HG03432 (cell line): ENCODE measurements around the gene PSMC3IP.
A peak's percentile ranks its signal among the peaks of the same experiment; 100 is the strongest.

ENCODE experiments used
- ATAC-seq: cut with Tn5 transposase; IDR thresholded peaks from one replicate; pipeline ENCODE4 v1.9.1; 2021; ENCODE audit warnings: mild to moderate bottlenecking, moderate library complexity; ENCODE audit not compliant: unreplicated experiment

The PSMC3IP gene

GRCh38 chr17:42586514-42587230, 9.1 kb upstream of the PSMC3IP start:
- no peak for ATAC-seq

DNA sequence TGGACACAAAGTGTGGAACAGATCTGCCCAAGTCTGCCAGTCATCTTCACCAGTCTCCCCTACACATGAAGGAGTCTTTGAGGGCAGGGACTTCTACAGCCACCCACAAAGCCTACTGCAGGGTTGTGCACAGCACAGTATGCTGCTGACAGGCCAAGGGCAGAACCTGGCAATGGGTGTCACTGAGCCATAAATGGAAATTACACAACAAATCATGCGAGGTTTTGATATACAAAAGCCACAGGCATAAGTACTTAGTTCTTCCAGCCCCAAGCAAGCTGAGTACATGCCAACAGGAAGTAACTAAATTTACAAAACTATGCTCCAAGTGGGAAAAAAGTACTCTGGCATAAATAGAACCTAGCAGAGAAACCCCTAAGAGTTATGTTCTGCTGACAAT, 7.8 kb upstream of the PSMC3IP start:
- ATAC-seq: no peak

DNA sequence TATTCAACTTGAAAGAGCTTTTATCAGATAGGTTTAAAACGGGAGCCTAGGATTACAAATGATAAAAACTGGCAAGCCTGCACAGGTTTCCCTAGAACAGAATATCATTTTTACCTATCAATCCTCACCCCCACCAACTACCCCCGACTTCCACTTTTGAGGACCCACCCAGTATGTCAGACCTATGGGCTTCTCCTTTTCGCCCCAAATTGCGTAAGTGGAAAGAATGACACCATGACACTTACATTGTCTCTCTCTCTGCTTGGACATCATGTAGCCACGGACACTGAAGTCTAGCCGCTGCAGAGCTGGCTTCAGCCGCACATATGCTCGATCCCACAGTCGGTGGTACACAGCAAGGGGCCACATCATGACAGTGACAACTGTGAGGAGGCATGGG, 7.4 kb upstream of the PSMC3IP start:
- no peak for ATAC-seq

DNA sequence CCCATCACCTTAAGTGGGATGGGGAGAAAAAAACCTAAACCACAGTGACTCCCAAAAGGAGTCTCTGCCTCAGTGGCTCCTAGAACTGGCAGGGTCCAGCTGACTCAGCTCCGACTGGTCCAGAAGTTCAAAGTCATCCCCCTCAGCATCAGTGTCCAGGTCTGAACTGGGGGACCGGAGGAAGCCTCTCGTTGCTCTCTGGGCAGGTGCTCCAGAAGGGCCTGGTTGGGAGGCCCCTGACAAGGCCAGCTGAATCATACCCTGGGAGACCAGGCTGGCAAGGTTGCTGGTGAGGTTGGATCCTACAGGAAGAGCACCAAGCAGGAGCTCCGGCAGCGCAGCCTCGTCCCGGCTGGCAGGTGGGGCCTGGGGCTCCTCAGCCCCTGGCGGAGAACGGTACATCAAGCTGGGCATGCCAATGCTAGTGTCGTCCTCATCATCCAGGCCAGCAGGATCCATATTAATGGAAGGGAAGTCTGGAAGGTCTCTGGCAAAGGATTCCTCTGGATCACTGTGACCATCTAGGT, 4.3 kb upstream of the PSMC3IP start:
- no peak for ATAC-seq

- ATAC-seq: no peak
Measured at GRCh38 chr17:42579794-42580551, 2.4 kb upstream of the PSMC3IP start.

DNA sequence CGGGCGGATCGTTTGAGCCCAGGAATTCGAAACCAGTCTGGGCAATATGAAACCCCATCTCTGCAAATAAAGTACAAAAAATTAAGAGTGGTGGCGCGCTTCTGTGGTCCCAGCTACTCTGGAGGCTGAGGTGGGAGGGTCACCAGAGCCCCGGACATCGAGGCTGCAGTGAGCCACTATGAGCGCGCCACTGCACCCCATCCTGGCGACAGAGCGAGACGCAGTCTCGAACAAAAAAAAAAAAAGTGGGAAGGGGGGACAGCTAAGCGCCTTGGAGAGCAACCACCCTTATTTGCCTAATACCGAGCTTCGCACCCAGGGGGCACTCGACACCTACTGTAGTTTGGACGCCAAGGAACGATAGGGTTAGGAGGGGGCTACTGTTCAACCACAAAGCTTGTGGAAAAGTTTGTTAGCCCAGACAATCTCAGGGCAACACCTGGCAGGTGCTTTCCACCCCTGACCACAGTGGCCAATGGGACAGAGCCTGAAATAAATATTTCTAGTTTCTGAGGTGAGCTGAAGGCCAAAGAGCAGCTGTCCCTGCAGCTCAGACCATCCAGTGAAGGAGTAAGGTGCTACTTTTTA, 847 bp upstream of the PSMC3IP start:
- peak; percentile 53 for ATAC-seq

GRCh38 chr17:42577140-42577531, 393 bp downstream of the PSMC3IP start:
- ATAC-seq: no peak

GRCh38 chr17:42574463-42574862, 3.1 kb downstream of the PSMC3IP start:
- no peak for ATAC-seq

DNA sequence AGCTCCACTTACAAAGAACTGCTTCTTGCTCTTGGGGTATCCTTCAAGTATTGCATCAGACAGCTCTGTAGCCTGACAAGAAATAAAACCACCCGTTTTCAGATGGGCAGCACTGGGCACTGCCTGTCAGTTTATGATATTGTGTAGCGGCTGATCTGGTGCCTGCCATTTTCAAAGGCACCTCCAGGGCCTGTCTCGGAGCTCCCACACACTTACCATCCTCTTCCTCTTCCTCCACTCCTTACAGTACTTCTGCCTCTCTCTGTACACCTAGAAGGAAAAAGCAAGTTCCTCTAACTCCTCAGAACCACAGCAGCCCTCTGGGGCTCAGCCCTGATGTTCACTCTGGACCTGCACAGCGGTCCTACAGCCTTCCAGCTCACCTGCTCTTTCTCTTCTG, 4.4 kb downstream of the PSMC3IP start:
- ATAC-seq: no peak

DNA sequence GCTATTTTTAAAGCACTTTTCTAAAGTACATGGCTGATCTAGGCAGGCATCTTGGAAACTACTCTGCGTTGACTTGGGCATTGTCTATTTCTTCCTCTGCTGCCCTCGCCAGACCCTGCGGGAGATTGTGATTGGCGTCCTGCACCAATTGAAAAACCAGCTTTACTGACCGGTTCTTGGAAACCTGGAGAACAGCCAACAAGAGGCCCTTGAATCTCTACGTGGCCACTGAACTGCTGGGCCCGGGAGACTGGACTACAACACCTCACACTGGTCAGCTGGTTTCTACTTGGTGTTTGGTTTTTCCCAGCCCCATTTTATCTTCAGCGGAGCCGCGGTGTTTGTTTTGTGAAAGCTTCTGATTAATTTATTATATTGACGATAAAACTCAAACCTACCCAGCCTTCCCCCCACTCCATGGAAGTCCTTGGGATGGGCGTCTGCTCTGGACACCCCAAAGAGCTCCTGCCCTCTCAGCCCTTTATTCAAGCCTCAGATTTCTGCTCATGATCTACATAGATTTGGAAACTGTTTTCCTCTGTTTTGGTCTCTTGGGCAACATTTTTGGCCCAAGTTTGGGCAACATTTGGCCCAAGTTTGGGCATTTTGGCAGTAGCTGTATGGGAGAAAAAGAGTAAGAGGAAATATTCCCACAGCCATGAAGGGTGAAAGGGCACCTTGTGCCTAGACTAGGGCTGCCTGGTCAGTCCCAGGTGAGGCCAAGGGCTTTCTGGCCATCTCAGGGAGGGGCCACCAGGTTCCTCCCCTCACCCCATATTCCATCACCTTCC, 5.9 kb downstream of the PSMC3IP start:
- no peak for ATAC-seq

DNA sequence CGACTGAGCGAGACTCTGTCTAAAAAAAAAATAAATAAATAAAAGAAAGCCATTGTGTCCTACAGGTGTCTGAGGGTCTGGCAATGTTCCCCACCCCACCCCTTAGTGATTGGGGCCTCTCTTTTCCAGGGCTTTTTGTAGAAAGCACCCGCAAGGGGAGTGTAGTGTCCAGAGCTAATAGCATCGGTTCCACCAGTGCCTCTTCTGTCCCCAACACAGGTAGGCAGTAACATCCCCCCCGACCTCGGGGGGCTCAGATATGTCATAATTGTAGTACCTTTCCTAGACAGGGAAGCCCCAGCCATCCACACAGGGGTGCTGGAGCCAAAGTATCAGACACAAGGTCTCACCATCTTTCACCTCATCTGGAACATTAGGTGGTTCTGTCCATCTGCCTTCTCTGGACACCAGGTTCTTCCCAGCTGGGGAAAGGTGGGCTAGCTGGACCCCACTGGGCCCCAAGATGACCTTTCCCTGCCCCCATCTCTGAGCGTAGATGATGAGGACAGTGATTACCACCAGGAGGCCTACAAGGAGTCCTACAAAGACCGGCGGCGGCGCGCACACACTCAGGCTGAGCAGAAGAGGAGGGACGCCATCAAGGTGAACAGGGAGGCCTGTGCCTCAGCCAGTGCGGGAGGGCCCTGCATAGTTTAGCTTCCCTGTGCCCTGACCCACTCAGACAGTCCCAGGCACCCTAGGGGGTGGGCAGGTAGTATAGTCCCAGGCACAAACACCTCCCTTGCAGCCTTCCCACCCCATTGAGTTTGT, 9.0 kb downstream of the PSMC3IP start:
- no peak for ATAC-seq

- peak; percentile 61 for ATAC-seq
Measured at GRCh38 chr17:42566883-42567573, 10.5 kb downstream of the PSMC3IP start, which contains the start of gene MLX. MLX (plus strand) TSS chr17:42567100; CDS start chr17:42567125, 25 bp downstream.

- peak; percentile 4 for ATAC-seq
Measured at GRCh38 chr17:42566215-42566882, 11.2 kb downstream of the PSMC3IP start.

DNA sequence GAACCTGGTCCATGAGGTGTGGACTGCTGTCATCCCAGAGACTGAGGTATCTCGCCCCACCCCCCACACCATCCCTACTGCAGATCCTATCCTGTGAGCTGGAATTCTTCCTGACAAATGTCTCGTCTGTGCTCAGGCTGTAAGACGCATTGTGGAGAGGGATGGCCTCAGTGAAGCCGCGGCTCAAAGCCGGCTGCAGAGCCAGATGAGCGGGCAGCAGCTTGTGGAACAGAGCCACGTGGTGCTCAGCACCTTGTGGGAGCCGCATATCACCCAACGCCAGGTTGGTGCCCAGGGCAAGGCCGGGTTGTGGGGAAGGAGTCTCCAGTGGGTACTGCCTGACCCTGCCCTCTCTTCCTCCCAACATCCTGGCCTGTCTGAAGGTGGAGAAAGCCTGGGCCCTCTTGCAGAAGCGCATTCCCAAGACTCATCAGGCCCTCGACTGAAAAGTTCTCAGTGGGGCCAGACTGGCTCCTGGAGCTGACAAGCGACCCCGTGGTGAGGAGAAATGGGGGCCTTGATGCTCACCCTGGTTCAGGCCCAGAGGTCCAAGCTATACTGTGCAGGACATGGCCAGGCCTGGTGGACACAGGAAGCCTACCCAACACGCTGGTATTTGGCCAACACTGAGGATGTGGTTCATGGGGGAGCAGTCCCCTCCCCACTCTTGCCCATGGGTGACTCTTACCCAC, 11.9 kb downstream of the PSMC3IP start:
- ATAC-seq: no peak

- no peak for ATAC-seq
Measured at GRCh38 chr17:42564815-42565522, 12.6 kb downstream of the PSMC3IP start.

- ATAC-seq: no peak
Measured at GRCh38 chr17:42563950-42564349, 13.6 kb downstream of the PSMC3IP start.

DNA sequence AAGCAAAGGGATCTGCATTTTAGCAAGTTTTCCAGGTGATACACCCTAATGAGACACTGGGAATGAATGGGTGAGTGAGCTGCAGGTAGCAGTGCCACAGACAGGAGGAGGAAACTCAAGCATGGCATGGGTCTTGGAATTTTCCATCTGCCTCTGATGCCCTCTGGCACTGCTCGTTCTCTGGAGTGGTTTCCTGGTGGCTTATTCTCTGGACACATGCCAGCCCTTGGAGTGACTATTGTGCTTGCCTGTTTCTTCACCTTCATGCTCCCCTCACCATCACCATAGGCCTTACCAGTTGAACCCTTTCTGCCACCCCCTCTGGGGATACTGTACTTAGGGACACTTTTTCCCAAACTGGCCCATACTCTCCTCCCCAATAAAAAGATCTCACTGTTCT, 14.0 kb downstream of the PSMC3IP start:
- ATAC-seq: no peak

GRCh38 chr17:42563143-42563509, 14.4 kb downstream of the PSMC3IP start:
- no peak for ATAC-seq
